Keratinocyte (primary cell): ENCODE data around the gene SIX3. TPM values are rescaled to one million over a fixed set of nuclear protein-coding genes. Genes with fewer than 3 reads are reported as not detected.

ENCODE experiments used
- DNase-seq: peaks from one replicate; pipeline ENCODE4 v3.0.0-alpha.2; 2011; ENCODE audit warnings: low read depth, missing footprints, low spot score
- FAIRE-seq: peaks from 2 replicates; lab custom pipeline; 2011; peaks lifted over from hg19 to GRCh38; lab: Jason Lieb, UNC
- H2AFZ ChIP-seq: 2 replicates; pipeline ENCODE4 v1.6.0; 2012; ENCODE audit warnings: low read length, control low read depth, inconsistent platforms; ENCODE audit not compliant: control insufficient read depth
- H3K27ac ChIP-seq: 2 replicates; pipeline ENCODE4 v1.5.1; 2011; ENCODE audit warnings: low read length; ENCODE audit not compliant: control insufficient read depth, insufficient read depth
- H3K27me3 ChIP-seq: 3 replicates; pipeline ENCODE4 v1.6.0; 2011; ENCODE audit warnings: low read length; ENCODE audit not compliant: control insufficient read depth, insufficient read depth; ENCODE audit errors: extremely low read depth
- H3K36me3 ChIP-seq, 2 experiments: 2 replicates in 1 of 2; 3 replicates in 1 of 2; pipeline ENCODE4 v1.5.1; 2011; ENCODE audit warnings: low read length in 2 of 2, mild to moderate bottlenecking in 1 of 2; ENCODE audit not compliant: control insufficient read depth in 2 of 2, insufficient read depth in 2 of 2; ENCODE audit errors: extremely low read depth in 1 of 2
- H3K4me1 ChIP-seq: 3 replicates; pipeline ENCODE4 v1.5.1; 2011; ENCODE audit warnings: low read length; ENCODE audit not compliant: control insufficient read depth, insufficient read depth; ENCODE audit errors: extremely low read depth
- H3K4me2 ChIP-seq: 3 replicates; pipeline ENCODE4 v1.6.0; 2011; ENCODE audit warnings: low read depth, low read length; ENCODE audit not compliant: control insufficient read depth, insufficient read depth; ENCODE audit errors: extremely low read depth
- H3K4me3 ChIP-seq, 3 experiments: fragments of 200-600 bp in 1 of 3; sonication (generic) in 1 of 3; 2 replicates in 2 of 3; 3 replicates in 1 of 3; pipeline ENCODE4 v1.5.1; 2011 to 2016; ENCODE audit warnings: low read length in 3 of 3, mild to moderate bottlenecking in 3 of 3, control low read depth in 2 of 3, inconsistent platforms in 1 of 3, low read depth in 1 of 3, mixed read lengths in 1 of 3, mixed run types in 1 of 3, moderate library complexity in 1 of 3; ENCODE audit not compliant: control insufficient read depth in 2 of 3, insufficient read depth in 2 of 3; ENCODE audit errors: extremely low read depth in 1 of 3
- H3K79me2 ChIP-seq: 2 replicates; pipeline ENCODE4 v1.6.0; 2012; ENCODE audit warnings: low read length; ENCODE audit not compliant: control insufficient read depth, insufficient read depth
- H3K9ac ChIP-seq: 3 replicates; pipeline ENCODE4 v1.6.0; 2011; ENCODE audit warnings: low read length; ENCODE audit not compliant: control insufficient read depth, insufficient read depth; ENCODE audit errors: extremely low read depth
- H3K9me1 ChIP-seq: 3 replicates; pipeline ENCODE4 v1.6.0; 2011; ENCODE audit warnings: low read length; ENCODE audit not compliant: control insufficient read depth, insufficient read depth; ENCODE audit errors: extremely low read depth
- H3K9me3 ChIP-seq: 2 replicates; pipeline ENCODE4 v1.5.1; 2012; ENCODE audit warnings: low read depth, low read length; ENCODE audit not compliant: control insufficient read depth
- H4K20me1 ChIP-seq: 3 replicates; pipeline ENCODE4 v1.6.0; 2011; ENCODE audit warnings: low read length; ENCODE audit not compliant: control insufficient read depth, insufficient read depth; ENCODE audit errors: extremely low read depth
- EZH2 ChIP-seq: IDR thresholded peaks from one replicate; pipeline ENCODE4 v1.6.1; 2012; ENCODE audit warnings: inconsistent platforms, mild to moderate bottlenecking, low read length, moderate library complexity
- dilution Hi-C: fragments of 300-500 bp; cut with MboI; formaldehyde crosslinking; loops from one replicate; pipeline ENCODE4 v1.7.0; 2020; ENCODE audit warnings: low sequenced_read_pairs; ENCODE audit not compliant: extremely low pct_ligation_motif_present
- polyA plus RNA-seq, 5 experiments: library from polyadenylated mRNA; depleted of rRNA in 3 of 5; stranded (reverse) in 3 of 5; stranded (forward) in 1 of 5; unstranded in 1 of 5; fragments of >200 nt; gene quantifications; 1 replicate in 1 of 5; 2 replicates in 3 of 5; 3 replicates in 1 of 5; pipeline versions ENCODE4 v1.2.1 to v1.2.3, GENCODE V29; 2011 to 2012; ENCODE audit warnings: missing spikeins in 2 of 5, low read depth in 1 of 5, low replicate concordance in 1 of 5
- TF ChIP-seq, protein P1 (sequence below), 3 experiments: IDR thresholded peaks in 1 of 3; conservative IDR thresholded peaks in 1 of 3; optimal IDR thresholded peaks in 1 of 3; 2 replicates in 2 of 3; 3 replicates in 1 of 3; pipeline versions ENCODE3 to v1.5.1; 2011; ENCODE audit warnings: low read length in 3 of 3, mild to moderate bottlenecking in 3 of 3, moderate library complexity in 2 of 3, control low read depth in 1 of 3, inconsistent platforms in 1 of 3; ENCODE audit not compliant: insufficient read depth in 2 of 3; ENCODE audit errors: extremely low read depth in 1 of 3

SIX3 gene
- polyA plus RNA-seq, 1 donor (not counting 4 experiments of a cell fraction or from before 2014, with no cell fraction given), result not detected

DNA sequence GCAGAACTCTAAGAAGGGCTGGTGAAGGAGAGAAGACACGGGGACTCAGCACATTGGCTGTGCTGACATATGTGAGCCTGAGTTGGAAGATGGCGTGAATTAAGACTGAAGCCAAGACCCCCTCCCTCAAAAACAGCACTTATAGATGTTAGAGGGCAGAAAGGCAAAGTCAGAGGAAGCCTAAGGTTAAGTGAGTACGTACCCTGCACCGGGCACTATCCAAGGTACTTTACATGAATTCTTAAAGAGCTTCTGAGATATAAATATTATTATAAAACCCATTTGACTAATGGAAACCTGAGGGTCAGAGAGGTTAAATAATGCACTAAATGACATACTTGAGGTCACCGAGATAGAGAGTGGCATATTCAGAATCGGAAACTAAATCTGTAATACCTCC, 25.6 kb downstream of the SIX3 start:
- no peaks in the 10 kb centered on the region for H4K20me1 ChIP-seq

GRCh38 chr2:44967727-44968432, 26.4 kb downstream of the SIX3 start:
- no peaks in the 10 kb centered on the region for H3K79me2 ChIP-seq
- H3K27ac ChIP-seq, result no peak overlapping the region
- peaks cover 17% of the 10 kb centered on the region for H3K4me1 ChIP-seq
- FAIRE-seq (no peak), DNase-seq (no peak)
- no peaks in the 10 kb centered on the region for H3K36me3 ChIP-seq
- H3K4me2 ChIP-seq, result no peak overlapping the region
- H2AFZ ChIP-seq, result no peak overlapping the region
- H3K9me3 ChIP-seq, result no peaks in the 10 kb centered on the region
- dilution Hi-C loops, result loop anchor here (25.0 kb wide), 1 partner anchor 481 kb away; no protein-coding TSS in a partner anchor
- no peaks in the 10 kb centered on the region for H3K27me3 ChIP-seq
- H3K4me3 ChIP-seq, result no peak overlapping the region
- H4K20me1 ChIP-seq, result no peaks in the 10 kb centered on the region
- no peaks in the 10 kb centered on the region for H3K9me1 ChIP-seq
- H3K9ac ChIP-seq, result no peak overlapping the region
- TF ChIP-seq, protein P1, sequence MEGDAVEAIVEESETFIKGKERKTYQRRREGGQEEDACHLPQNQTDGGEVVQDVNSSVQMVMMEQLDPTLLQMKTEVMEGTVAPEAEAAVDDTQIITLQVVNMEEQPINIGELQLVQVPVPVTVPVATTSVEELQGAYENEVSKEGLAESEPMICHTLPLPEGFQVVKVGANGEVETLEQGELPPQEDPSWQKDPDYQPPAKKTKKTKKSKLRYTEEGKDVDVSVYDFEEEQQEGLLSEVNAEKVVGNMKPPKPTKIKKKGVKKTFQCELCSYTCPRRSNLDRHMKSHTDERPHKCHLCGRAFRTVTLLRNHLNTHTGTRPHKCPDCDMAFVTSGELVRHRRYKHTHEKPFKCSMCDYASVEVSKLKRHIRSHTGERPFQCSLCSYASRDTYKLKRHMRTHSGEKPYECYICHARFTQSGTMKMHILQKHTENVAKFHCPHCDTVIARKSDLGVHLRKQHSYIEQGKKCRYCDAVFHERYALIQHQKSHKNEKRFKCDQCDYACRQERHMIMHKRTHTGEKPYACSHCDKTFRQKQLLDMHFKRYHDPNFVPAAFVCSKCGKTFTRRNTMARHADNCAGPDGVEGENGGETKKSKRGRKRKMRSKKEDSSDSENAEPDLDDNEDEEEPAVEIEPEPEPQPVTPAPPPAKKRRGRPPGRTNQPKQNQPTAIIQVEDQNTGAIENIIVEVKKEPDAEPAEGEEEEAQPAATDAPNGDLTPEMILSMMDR (optimal IDR thresholded peaks at IDR 0.05 in 1 of 3, IDR thresholded peaks at IDR 0.05 in 1 of 3, conservative IDR thresholded peaks at IDR 0.05 in 1 of 3; ENCODE audit: extremely low read depth in 1 of 3, insufficient read depth in 2 of 3, low read length in 3 of 3), result no peak
- no peak for TF ChIP-seq EZH2

More for the DNA sequence above, 25.6 kb downstream of the SIX3 start:
- no peaks in the 10 kb centered on the region for H3K9me1 ChIP-seq
- H3K27me3 ChIP-seq, result no peaks in the 10 kb centered on the region
- DNase-seq (no peak), FAIRE-seq (no peak)
- TF ChIP-seq, protein P1 (optimal IDR thresholded peaks at IDR 0.05 in 1 of 3, IDR thresholded peaks at IDR 0.05 in 1 of 3, conservative IDR thresholded peaks at IDR 0.05 in 1 of 3; ENCODE audit: extremely low read depth in 1 of 3, insufficient read depth in 2 of 3, low read length in 3 of 3), result no peak
- TF ChIP-seq EZH2, result no peak
- H3K9me3 ChIP-seq, result no peaks in the 10 kb centered on the region
- dilution Hi-C loops, result loop anchor here (25.0 kb wide), 1 partner anchor 480 kb away; no protein-coding TSS in a partner anchor
- no peak overlapping the region for H3K9ac ChIP-seq
- H3K79me2 ChIP-seq, result no peaks in the 10 kb centered on the region
- no peak overlapping the region for H3K4me3 ChIP-seq
- no peak overlapping the region for H3K4me2 ChIP-seq
- no peaks in the 10 kb centered on the region for H3K36me3 ChIP-seq
- no peak overlapping the region for H3K27ac ChIP-seq
- peaks cover 17% of the 10 kb centered on the region for H3K4me1 ChIP-seq
- H2AFZ ChIP-seq, result no peak overlapping the region
